HCT116 (cell line): ENCODE results near the gene FBXW2. TPM values are rescaled to one million over a fixed set of nuclear protein-coding genes. Genes with fewer than 3 reads are reported as not detected.

Experiments
- ATAC-seq: fragments of 200-7000 bp; cut with Tn5 transposase; 2 replicates; pipeline ENCODE4 v1.9.1; 2020; ENCODE audit warnings: mild to moderate bottlenecking, moderate library complexity
- BruUV-seq: library from RNA; stranded (reverse); fragments of 400-500 nt; replicated peaks from 2 replicates; lab custom pipeline; 2021; lab: Mats Ljungman, UMichigan
- CTCF ChIA-PET: fragments of 300-600 bp; sonication (Branson Sonifier 250); formaldehyde crosslinking; loops from one replicate; lab custom pipeline; 2021; ENCODE audit warnings: antibody characterized with exemption; lab: Charles Lee
- POLR2A ChIA-PET: fragments of 300-600, 350-600 bp; sonication (Branson Sonifier 250); formaldehyde crosslinking; loops from one replicate; lab custom pipeline; 2021; ENCODE audit warnings: antibody characterized with exemption; lab: Charles Lee
- RAD21 ChIA-PET, 2 experiments: fragments of 300-600 bp; sonication (Branson Sonifier 250); formaldehyde crosslinking; loops; one replicate each; lab custom pipeline; 2023; ENCODE audit warnings: low total read pairs in 2 of 2; ENCODE audit not compliant: uncharacterized antibody in 2 of 2, unreplicated experiment in 2 of 2, low non-redundant PET in 1 of 2; lab: Charles Lee
- DNase-seq: peaks from one replicate; pipeline ENCODE4 v3.0.0-alpha.2; 2010; ENCODE audit warnings: low read depth, low spot score
- H2AFZ ChIP-seq: fragments of 200-600 bp; shearing (Covaris generic), sonication (generic); 2 replicates; pipeline ENCODE4 v1.6.1; 2017; ENCODE audit warnings: low read depth, mixed run types, mixed read lengths, antibody characterized with exemption, low read length; ENCODE audit not compliant: poor library complexity, severe bottlenecking
- H3K27ac ChIP-seq: 2 replicates; pipeline ENCODE4 v1.5.1; 2012; ENCODE audit warnings: low read depth, low read length
- H3K27me3 ChIP-seq: fragments of 200-600 bp; sonication (generic); 2 replicates; pipeline ENCODE4 v1.6.1; 2016; ENCODE audit warnings: mixed run types, low read length, mixed read lengths; ENCODE audit not compliant: insufficient read depth
- H3K36me3 ChIP-seq, 2 experiments: fragments of 200-500 bp in 1 of 2; fragments of 200-600 bp in 1 of 2; sonication (Bioruptor generic) in 1 of 2; sonication (generic) in 1 of 2; 2 replicates each; pipeline versions ENCODE4 v1.5.1 to v1.6.1; 2014 to 2016; ENCODE audit warnings: low read length in 2 of 2, inconsistent platforms in 1 of 2, mixed read lengths in 1 of 2, mixed run types in 1 of 2; ENCODE audit not compliant: insufficient read depth in 2 of 2, control insufficient read depth in 1 of 2
- H3K4me1 ChIP-seq, 2 experiments: fragments of 200-600 bp in 1 of 2; sonication (generic) in 1 of 2; 2 replicates each; pipeline versions ENCODE4 v1.5.1 to v1.6.1; 2012 to 2017; ENCODE audit warnings: low read length in 2 of 2, inconsistent platforms in 1 of 2, mild to moderate bottlenecking in 1 of 2, mixed read lengths in 1 of 2, mixed run types in 1 of 2, moderate library complexity in 1 of 2; ENCODE audit not compliant: insufficient read depth in 2 of 2, control insufficient read depth in 1 of 2
- H3K4me2 ChIP-seq: fragments of 200-600 bp; sonication (generic); 2 replicates; pipeline ENCODE4 v1.6.1; 2017; ENCODE audit warnings: mixed run types, low read length, mixed read lengths
- H3K4me3 ChIP-seq, 2 experiments: fragments of 200-600 bp in 1 of 2; sonication (generic) in 1 of 2; replicated peaks in 1 of 2; 2 replicates each; pipeline ENCODE4 v1.5.1; 2011 to 2016; ENCODE audit warnings: low read length in 2 of 2, control low read depth in 1 of 2, low read depth in 1 of 2, mild to moderate bottlenecking in 1 of 2, mixed read lengths in 1 of 2, mixed run types in 1 of 2
- H3K79me2 ChIP-seq: fragments of 200-600 bp; sonication (generic); 2 replicates; pipeline ENCODE4 v1.6.1; 2017; ENCODE audit warnings: mild to moderate bottlenecking, mixed run types, low read length, moderate library complexity, mixed read lengths; ENCODE audit not compliant: insufficient read depth
- H3K9ac ChIP-seq: fragments of 200-600 bp; sonication (generic); 2 replicates; pipeline ENCODE4 v1.6.1; 2016; ENCODE audit warnings: low read length, mixed read lengths
- H3K9me2 ChIP-seq: fragments of 200-600 bp; sonication (generic), shearing (Covaris generic); 2 replicates; pipeline ENCODE4 v1.6.1; 2017; ENCODE audit warnings: mixed run types, mild to moderate bottlenecking, moderate library complexity; ENCODE audit not compliant: insufficient read depth
- H3K9me3 ChIP-seq, 2 experiments: fragments of 200-500 bp in 1 of 2; fragments of 200-600 bp in 1 of 2; sonication (Bioruptor generic) in 1 of 2; sonication (generic) in 1 of 2; 2 replicates each; pipeline ENCODE4 v1.6.1; 2014 to 2017; ENCODE audit warnings: low read length in 2 of 2, mixed read lengths in 2 of 2, inconsistent platforms in 1 of 2, low read depth in 1 of 2, mild to moderate bottlenecking in 1 of 2, mixed run types in 1 of 2, moderate library complexity in 1 of 2; ENCODE audit not compliant: control insufficient read depth in 1 of 2, insufficient read depth in 1 of 2
- H4K20me1 ChIP-seq: fragments of 200-600 bp; sonication (generic), shearing (Covaris generic); 2 replicates; pipeline ENCODE4 v1.6.1; 2017; ENCODE audit warnings: mixed run types, mild to moderate bottlenecking, moderate library complexity; ENCODE audit not compliant: insufficient read depth
- CBX3 ChIP-seq: IDR thresholded peaks from 2 replicates; pipeline ENCODE4 v1.6.1; 2012; ENCODE audit warnings: low read depth
- CEBPB ChIP-seq: IDR thresholded peaks from 2 replicates; pipeline ENCODE4 v1.6.1; 2012; ENCODE audit warnings: low read depth
- ELF1 ChIP-seq: IDR thresholded peaks from 2 replicates; pipeline ENCODE4 v1.6.1; 2012; ENCODE audit warnings: low read depth, borderline replicate concordance
- EZH2 ChIP-seq: fragments of 200-600 bp; sonication (generic); IDR thresholded peaks from 2 replicates; pipeline ENCODE4 v1.6.1; 2017; ENCODE audit warnings: antibody characterized with exemption, mixed run types
- FOSL1 ChIP-seq: IDR thresholded peaks from 2 replicates; pipeline ENCODE4 v1.6.1; 2012; ENCODE audit warnings: low read depth
- JUND ChIP-seq: IDR thresholded peaks from 2 replicates; pipeline ENCODE4 v1.6.1; 2012
- POLR2A ChIP-seq: IDR thresholded peaks from 2 replicates; pipeline ENCODE4 v1.7.0; 2011; ENCODE audit warnings: borderline replicate concordance; ENCODE audit not compliant: insufficient read depth, insufficient read length; ENCODE audit errors: extremely low read depth
- POLR2AphosphoS5 ChIP-seq: IDR thresholded peaks from 2 replicates; pipeline ENCODE4 v1.6.1; 2011; ENCODE audit warnings: mild to moderate bottlenecking, low read depth, low read length, moderate library complexity
- SIN3A ChIP-seq: IDR thresholded peaks from 2 replicates; pipeline ENCODE4 v1.6.1; 2012; ENCODE audit warnings: low read depth
- SP1 ChIP-seq: IDR thresholded peaks from 2 replicates; pipeline ENCODE4 v1.6.1; 2012; ENCODE audit warnings: low read depth
- SRF ChIP-seq: IDR thresholded peaks from 2 replicates; pipeline ENCODE4 v1.6.1; 2012; ENCODE audit warnings: low read depth
- YY1 ChIP-seq: IDR thresholded peaks from 2 replicates; pipeline ENCODE4 v1.6.1; 2011; ENCODE audit warnings: low read length, low read depth, moderate library complexity, mild to moderate bottlenecking; ENCODE audit not compliant: insufficient replicate concordance; ENCODE audit errors: extremely low read depth
- ZFX ChIP-seq: fragments of 450-650 bp; IDR thresholded peaks from 2 replicates; pipeline ENCODE4 v1.6.1; 2017
- ZNF274 ChIP-seq: fragments of 200-500 bp; sonication (Bioruptor generic); IDR thresholded peaks from 2 replicates; pipeline ENCODE4 v1.6.1; 2014; ENCODE audit warnings: mild to moderate bottlenecking, low read depth, low read length, inconsistent platforms
- intact Hi-C: fragments of 100-400 bp; cut with micrococcal nuclease; formaldehyde crosslinking; loops from 2 replicates; pipeline ENCODE4 v1.10.0; 2022
- total RNA-seq: library from RNA; stranded (reverse); gene quantifications from one replicate; pipeline ENCODE4 v1.2.1, GENCODE V29; 2021; ENCODE audit not compliant: unreplicated experiment
- TF ChIP-seq, protein P1 (sequence below), 3 experiments: fragments of 200-600 bp in 1 of 3; sonication (generic) in 1 of 3; IDR thresholded peaks in 2 of 3; conservative IDR thresholded peaks in 1 of 3; 2 replicates each; pipeline ENCODE4 v1.5.1; 2012 to 2017; ENCODE audit warnings: low read depth in 2 of 3, low read length in 2 of 3, antibody characterized with exemption in 1 of 3, borderline replicate concordance in 1 of 3, control low read depth in 1 of 3, mild to moderate bottlenecking in 1 of 3, mixed read lengths in 1 of 3, mixed run types in 1 of 3, moderate library complexity in 1 of 3; ENCODE audit not compliant: insufficient read depth in 1 of 3
- TF ChIP-seq, protein P2 (sequence below): IDR thresholded peaks from 2 replicates; pipeline ENCODE4 v1.6.1; 2012
- TF ChIP-seq, protein P3 (sequence below): IDR thresholded peaks from 2 replicates; pipeline ENCODE4 v1.6.1; 2012
- TF ChIP-seq, protein P4 (sequence below): IDR thresholded peaks from 2 replicates; pipeline ENCODE4 v1.6.1; 2012; ENCODE audit warnings: low read depth
- TF ChIP-seq, protein P5 (sequence below): IDR thresholded peaks from 2 replicates; pipeline ENCODE4 v1.6.1; 2011; ENCODE audit warnings: mild to moderate bottlenecking, low read length, moderate library complexity; ENCODE audit not compliant: insufficient replicate concordance; ENCODE audit errors: extremely low read depth

FBXW2 gene
- total RNA-seq, 1 experiment from 2014 or later, result 59.6 TPM

DNA sequence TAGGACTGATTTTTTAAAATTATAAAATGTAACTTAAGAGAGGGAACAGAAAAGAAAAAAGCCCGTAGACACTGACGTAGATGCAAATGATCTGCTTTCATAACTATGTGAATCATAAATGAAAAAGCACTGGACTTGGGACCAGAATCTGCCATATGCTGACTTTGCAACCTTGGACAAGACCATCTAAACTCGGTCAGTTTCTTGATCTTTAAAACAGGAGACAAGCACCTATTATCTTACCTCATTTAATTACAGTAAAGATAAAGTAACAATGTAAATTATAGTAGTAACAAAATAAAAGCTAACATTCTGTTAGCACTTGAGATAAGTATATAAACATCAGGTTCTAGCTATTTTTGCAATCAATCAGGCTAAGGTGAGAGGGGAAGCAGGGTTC, 20.0 kb downstream of the FBXW2 start (continued):
- TF ChIP-seq, protein P1, sequence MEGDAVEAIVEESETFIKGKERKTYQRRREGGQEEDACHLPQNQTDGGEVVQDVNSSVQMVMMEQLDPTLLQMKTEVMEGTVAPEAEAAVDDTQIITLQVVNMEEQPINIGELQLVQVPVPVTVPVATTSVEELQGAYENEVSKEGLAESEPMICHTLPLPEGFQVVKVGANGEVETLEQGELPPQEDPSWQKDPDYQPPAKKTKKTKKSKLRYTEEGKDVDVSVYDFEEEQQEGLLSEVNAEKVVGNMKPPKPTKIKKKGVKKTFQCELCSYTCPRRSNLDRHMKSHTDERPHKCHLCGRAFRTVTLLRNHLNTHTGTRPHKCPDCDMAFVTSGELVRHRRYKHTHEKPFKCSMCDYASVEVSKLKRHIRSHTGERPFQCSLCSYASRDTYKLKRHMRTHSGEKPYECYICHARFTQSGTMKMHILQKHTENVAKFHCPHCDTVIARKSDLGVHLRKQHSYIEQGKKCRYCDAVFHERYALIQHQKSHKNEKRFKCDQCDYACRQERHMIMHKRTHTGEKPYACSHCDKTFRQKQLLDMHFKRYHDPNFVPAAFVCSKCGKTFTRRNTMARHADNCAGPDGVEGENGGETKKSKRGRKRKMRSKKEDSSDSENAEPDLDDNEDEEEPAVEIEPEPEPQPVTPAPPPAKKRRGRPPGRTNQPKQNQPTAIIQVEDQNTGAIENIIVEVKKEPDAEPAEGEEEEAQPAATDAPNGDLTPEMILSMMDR (IDR thresholded peaks at IDR 0.05 in 2 of 3, conservative IDR thresholded peaks at IDR 0.05 in 1 of 3; ENCODE audit: borderline replicate concordance in 1 of 3, insufficient read depth in 1 of 3, low read depth in 2 of 3, low read length in 2 of 3), result no peak
- no peak for TF ChIP-seq SP1

DNA sequence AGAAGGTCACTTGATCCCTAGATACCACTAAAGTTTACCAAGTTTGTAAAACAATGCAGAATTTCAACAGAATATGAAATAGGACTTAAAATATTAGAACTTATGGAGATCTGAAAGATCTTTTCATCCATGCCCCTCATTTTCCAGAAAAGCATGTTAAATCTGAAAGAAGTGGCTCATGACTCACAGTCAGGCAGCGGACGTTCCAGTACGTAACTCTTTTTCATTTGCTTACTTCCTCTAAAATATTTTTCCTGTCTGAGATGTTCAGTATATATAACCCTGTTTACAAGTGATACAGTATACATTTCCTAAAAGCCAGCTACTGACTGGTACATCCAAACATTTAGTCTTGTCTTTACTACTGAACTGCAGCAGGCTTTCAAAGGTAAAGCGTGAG, 22.3 kb downstream of the FBXW2 start:
- H3K9me2 ChIP-seq, result no peaks in the 10 kb centered on the region

More for the DNA sequence above, 22.3 kb downstream of the FBXW2 start:
- ChIA-PET CTCF (no interaction called here), RAD21 (no interaction called here), POLR2A (no interaction called here)
- no peak overlapping the region for H3K4me3 ChIP-seq
- H2AFZ ChIP-seq, result no peak overlapping the region
- ATAC-seq (no peak), DNase-seq (no peak)
- no peaks in the 10 kb centered on the region for H3K9me3 ChIP-seq
- H3K4me1 ChIP-seq, result no peaks in the 10 kb centered on the region
- TF ChIP-seq YY1 (no peak), FOSL1 (no peak), ELF1 (no peak), CEBPB (no peak), POLR2AphosphoS5 (no peak), SRF (no peak), EZH2 (no peak), POLR2A (no peak), JUND (no peak), ZNF274 (no peak), SIN3A (no peak), CBX3 (no peak), SP1 (no peak), ZFX (no peak)
- TF ChIP-seq, protein P2, sequence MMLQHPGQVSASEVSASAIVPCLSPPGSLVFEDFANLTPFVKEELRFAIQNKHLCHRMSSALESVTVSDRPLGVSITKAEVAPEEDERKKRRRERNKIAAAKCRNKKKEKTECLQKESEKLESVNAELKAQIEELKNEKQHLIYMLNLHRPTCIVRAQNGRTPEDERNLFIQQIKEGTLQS, result no peak
- TF ChIP-seq, protein P3, sequence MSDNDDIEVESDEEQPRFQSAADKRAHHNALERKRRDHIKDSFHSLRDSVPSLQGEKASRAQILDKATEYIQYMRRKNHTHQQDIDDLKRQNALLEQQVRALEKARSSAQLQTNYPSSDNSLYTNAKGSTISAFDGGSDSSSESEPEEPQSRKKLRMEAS, result no peak
- TF ChIP-seq, protein P4, sequence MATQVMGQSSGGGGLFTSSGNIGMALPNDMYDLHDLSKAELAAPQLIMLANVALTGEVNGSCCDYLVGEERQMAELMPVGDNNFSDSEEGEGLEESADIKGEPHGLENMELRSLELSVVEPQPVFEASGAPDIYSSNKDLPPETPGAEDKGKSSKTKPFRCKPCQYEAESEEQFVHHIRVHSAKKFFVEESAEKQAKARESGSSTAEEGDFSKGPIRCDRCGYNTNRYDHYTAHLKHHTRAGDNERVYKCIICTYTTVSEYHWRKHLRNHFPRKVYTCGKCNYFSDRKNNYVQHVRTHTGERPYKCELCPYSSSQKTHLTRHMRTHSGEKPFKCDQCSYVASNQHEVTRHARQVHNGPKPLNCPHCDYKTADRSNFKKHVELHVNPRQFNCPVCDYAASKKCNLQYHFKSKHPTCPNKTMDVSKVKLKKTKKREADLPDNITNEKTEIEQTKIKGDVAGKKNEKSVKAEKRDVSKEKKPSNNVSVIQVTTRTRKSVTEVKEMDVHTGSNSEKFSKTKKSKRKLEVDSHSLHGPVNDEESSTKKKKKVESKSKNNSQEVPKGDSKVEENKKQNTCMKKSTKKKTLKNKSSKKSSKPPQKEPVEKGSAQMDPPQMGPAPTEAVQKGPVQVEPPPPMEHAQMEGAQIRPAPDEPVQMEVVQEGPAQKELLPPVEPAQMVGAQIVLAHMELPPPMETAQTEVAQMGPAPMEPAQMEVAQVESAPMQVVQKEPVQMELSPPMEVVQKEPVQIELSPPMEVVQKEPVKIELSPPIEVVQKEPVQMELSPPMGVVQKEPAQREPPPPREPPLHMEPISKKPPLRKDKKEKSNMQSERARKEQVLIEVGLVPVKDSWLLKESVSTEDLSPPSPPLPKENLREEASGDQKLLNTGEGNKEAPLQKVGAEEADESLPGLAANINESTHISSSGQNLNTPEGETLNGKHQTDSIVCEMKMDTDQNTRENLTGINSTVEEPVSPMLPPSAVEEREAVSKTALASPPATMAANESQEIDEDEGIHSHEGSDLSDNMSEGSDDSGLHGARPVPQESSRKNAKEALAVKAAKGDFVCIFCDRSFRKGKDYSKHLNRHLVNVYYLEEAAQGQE, result no peak
- TF ChIP-seq, protein P5, sequence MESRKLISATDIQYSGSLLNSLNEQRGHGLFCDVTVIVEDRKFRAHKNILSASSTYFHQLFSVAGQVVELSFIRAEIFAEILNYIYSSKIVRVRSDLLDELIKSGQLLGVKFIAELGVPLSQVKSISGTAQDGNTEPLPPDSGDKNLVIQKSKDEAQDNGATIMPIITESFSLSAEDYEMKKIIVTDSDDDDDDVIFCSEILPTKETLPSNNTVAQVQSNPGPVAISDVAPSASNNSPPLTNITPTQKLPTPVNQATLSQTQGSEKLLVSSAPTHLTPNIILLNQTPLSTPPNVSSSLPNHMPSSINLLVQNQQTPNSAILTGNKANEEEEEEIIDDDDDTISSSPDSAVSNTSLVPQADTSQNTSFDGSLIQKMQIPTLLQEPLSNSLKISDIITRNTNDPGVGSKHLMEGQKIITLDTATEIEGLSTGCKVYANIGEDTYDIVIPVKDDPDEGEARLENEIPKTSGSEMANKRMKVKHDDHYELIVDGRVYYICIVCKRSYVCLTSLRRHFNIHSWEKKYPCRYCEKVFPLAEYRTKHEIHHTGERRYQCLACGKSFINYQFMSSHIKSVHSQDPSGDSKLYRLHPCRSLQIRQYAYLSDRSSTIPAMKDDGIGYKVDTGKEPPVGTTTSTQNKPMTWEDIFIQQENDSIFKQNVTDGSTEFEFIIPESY, result no peak
- H3K79me2 ChIP-seq, result peaks cover 4% of the 10 kb centered on the region; the same call in 1 of the 2 replicates
- no peaks in the 10 kb centered on the region for H3K27me3 ChIP-seq
- intact Hi-C loops, result no loop called here
- H3K27ac ChIP-seq, result no peak overlapping the region
- BruUV-seq, result no TSS peak
- H3K4me2 ChIP-seq, result no peak overlapping the region
- peaks cover 28 to 43% of the 10 kb centered on the region in 2 experiments for H3K36me3 ChIP-seq
- H4K20me1 ChIP-seq, result no peaks in the 10 kb centered on the region
- H3K9ac ChIP-seq, result no peak overlapping the region
